Skeletal muscle satellite cell (primary cell): ENCODE measurements around the gene TMEM163.
"Not testable (repeated sequence)": the region's sequence is repeated elsewhere in the genome, so short reads cannot be mapped to it uniquely, and the experiment has no call there.

Source experiments
- H3K27me3 ChIP-seq: 2 replicates; pipeline ENCODE4 v1.7.0; 2013; ENCODE audit warnings: low read length; ENCODE audit not compliant: control insufficient read depth, insufficient read depth
- H3K36me3 ChIP-seq: 2 replicates; pipeline ENCODE4 v1.7.0; 2013; ENCODE audit warnings: mild to moderate bottlenecking, control low read depth, low read length; ENCODE audit not compliant: insufficient read depth
- H3K4me1 ChIP-seq: 2 replicates; pipeline ENCODE4 v1.7.0; 2013; ENCODE audit warnings: low read length; ENCODE audit not compliant: control insufficient read depth, insufficient read depth
- H3K4me2 ChIP-seq: 2 replicates; pipeline ENCODE4 v1.7.0; 2013; ENCODE audit warnings: mild to moderate bottlenecking, low read length
- H3K4me3 ChIP-seq: 2 replicates; pipeline ENCODE4 v1.7.0; 2013; ENCODE audit warnings: low read length
- H3K9ac ChIP-seq: 2 replicates; pipeline ENCODE4 v1.7.0; 2013; ENCODE audit warnings: mild to moderate bottlenecking, low read depth, low read length, moderate library complexity
- H3K9me3 ChIP-seq: replicated peaks from 2 replicates; pipeline ENCODE4 v1.7.0; 2013; ENCODE audit warnings: mild to moderate bottlenecking, control low read depth, low read length

TMEM163 gene

GRCh38 chr2:134491022-134491421 lies 227.8 kb downstream of the TMEM163 start:
- no peaks in the 10 kb centered on the region for H3K9me3 ChIP-seq
- no peak overlapping the region for H3K4me2 ChIP-seq
- H3K36me3 ChIP-seq = no peaks in the 10 kb centered on the region
- H3K4me1 ChIP-seq = no peaks in the 10 kb centered on the region
- H3K27me3 ChIP-seq = peaks cover 23% of the 10 kb centered on the region
- H3K9ac ChIP-seq = no peak overlapping the region
- H3K4me3 ChIP-seq = no peak overlapping the region

DNA sequence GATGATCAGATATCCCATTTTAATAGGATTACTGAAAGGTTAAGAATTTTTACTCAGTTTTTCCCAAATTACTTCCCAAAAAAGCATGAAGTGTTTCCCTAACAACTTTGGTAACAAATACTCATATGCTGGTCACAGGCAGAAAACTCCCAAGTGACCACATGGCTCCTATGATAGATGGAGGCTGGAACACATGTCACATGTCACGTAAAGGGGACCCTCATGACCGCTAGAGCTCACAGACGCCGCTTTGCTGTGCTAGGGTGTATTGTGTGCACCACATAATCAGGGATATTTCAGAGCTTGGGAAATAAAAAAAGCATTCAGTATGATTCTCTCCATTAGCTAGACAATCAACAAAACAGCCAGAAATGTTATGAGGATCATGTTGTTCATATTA lies 228.2 kb downstream of the TMEM163 start:
- Histone ChIP-seq H3K4me3 (no peak overlapping the region), H3K9ac (no peak overlapping the region), H3K4me2 (no peak overlapping the region), H3K36me3 (no peaks in the 10 kb centered on the region), H3K27me3 (peaks cover 24% of the 10 kb centered on the region), H3K4me1 (no peaks in the 10 kb centered on the region), H3K9me3 (no peaks in the 10 kb centered on the region)

- Histone ChIP-seq H3K27me3 (peaks cover 24% of the 10 kb centered on the region), H3K9ac (no peak overlapping the region), H3K36me3 (no peaks in the 10 kb centered on the region), H3K4me2 (no peak overlapping the region), H3K4me1 (no peaks in the 10 kb centered on the region), H3K9me3 (no peaks in the 10 kb centered on the region), H3K4me3 (no peak overlapping the region)
These were observed 228.9 kb downstream of the TMEM163 start for GRCh38 chr2:134489732-134490384.

- Histone ChIP-seq H3K9me3 (no peaks in the 10 kb centered on the region), H3K9ac (no peak overlapping the region), H3K4me1 (no peaks in the 10 kb centered on the region), H3K4me3 (no peak overlapping the region), H3K36me3 (no peaks in the 10 kb centered on the region), H3K4me2 (no peak overlapping the region), H3K27me3 (peaks cover 3% of the 10 kb centered on the region)
These were observed 235.9 kb downstream of the TMEM163 start for GRCh38 chr2:134482766-134483340.

DNA sequence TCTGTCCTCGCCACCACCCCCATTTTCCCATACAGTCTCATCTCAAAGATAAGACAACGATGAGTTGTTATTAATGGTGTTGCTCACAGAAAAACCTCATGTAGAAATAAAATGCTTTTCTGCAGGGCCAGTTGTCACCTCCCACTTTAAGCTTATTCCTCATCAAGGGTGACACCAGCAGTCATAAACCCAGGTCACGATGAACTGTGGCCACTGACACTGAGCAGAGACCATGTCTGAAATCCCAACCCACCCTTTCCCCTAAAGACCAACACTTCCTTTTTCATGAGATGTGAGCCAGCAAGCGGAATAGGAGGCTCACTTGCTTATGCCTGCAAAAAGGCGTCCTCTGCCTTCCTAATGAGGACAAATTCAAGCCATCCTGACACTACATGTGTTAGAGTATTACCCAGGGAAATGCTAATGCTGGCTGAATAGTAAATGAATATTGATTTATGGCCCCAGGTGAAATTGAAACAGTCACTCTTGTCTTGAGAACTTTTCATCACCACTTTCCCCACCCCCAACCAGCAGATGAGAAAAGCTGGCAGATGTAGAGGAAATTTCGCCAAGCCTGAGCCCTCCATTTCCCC lies 236.6 kb downstream of the TMEM163 start:
- Histone ChIP-seq H3K27me3 (peaks cover 3% of the 10 kb centered on the region), H3K4me1 (no peaks in the 10 kb centered on the region), H3K9ac (no peak overlapping the region), H3K4me3 (no peak overlapping the region), H3K36me3 (no peaks in the 10 kb centered on the region), H3K4me2 (no peak overlapping the region), H3K9me3 (no peaks in the 10 kb centered on the region)

GRCh38 chr2:134479696-134480330 lies 239.0 kb downstream of the TMEM163 start:
- Histone ChIP-seq H3K36me3 (no peaks in the 10 kb centered on the region), H3K4me2 (no peak overlapping the region), H3K9ac (no peak overlapping the region), H3K9me3 (no peaks in the 10 kb centered on the region), H3K4me1 (no peaks in the 10 kb centered on the region), H3K4me3 (no peak overlapping the region), H3K27me3 (no peaks in the 10 kb centered on the region)

DNA sequence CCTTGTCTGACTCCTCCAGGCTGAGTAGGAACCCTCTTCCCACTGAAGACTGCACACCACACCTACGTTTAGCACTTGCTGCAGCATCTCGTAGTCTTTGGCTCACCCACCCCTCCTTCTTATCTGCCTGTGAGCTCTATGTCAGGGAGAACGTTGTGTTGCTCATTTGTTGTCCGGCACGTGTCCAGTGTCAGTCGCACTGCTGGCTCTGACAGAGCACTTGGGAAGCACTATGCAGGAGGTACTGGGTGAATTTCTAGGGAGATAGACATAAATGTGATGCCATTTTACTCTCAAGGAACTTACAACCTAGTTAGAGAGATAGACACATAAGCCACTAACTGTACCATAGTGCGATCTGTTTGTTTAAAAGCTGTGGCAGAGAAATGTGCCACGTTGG lies 241.8 kb downstream of the TMEM163 start:
- not testable (repeated sequence) for H3K27me3 ChIP-seq, H3K9me3 ChIP-seq, H3K4me1 ChIP-seq, H3K4me3 ChIP-seq, H3K36me3 ChIP-seq, H3K9ac ChIP-seq, H3K4me2 ChIP-seq

DNA sequence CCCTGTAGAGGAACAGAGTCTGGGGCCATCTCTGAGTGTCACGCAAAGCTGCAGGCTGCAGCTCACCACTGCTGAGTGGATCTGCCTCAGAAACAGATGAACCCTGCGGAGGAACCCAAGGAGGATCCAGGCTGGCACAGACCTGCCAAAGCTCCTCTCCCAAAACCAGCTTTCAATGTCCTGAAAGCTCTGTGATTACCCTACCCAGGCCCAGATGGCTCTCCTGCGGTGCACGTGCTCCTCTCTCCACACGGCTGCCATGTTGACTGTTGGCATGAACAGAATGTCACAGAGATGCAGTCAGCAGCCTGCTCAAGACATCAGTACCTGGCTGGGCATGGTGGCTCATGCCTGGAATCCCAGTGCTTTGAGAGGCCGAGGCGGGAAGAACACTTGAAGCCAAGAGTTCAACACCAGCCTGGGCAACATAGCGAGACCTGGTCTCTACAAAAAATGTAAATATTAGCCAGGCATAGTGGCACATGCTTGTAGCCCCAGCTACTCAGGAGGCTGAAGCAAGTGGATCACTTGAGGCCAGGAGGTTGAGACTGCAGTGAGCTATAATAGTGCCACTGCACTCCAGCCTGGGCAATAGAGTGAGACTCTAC lies 248.1 kb downstream of the TMEM163 start:
- H3K4me1 ChIP-seq = no peaks in the 10 kb centered on the region
- H3K9ac ChIP-seq = no peak overlapping the region
- no peak overlapping the region for H3K4me3 ChIP-seq
- H3K36me3 ChIP-seq = no peaks in the 10 kb centered on the region
- H3K4me2 ChIP-seq = no peak overlapping the region
- peaks cover 13% of the 10 kb centered on the region for H3K27me3 ChIP-seq
- no peaks in the 10 kb centered on the region for H3K9me3 ChIP-seq

DNA sequence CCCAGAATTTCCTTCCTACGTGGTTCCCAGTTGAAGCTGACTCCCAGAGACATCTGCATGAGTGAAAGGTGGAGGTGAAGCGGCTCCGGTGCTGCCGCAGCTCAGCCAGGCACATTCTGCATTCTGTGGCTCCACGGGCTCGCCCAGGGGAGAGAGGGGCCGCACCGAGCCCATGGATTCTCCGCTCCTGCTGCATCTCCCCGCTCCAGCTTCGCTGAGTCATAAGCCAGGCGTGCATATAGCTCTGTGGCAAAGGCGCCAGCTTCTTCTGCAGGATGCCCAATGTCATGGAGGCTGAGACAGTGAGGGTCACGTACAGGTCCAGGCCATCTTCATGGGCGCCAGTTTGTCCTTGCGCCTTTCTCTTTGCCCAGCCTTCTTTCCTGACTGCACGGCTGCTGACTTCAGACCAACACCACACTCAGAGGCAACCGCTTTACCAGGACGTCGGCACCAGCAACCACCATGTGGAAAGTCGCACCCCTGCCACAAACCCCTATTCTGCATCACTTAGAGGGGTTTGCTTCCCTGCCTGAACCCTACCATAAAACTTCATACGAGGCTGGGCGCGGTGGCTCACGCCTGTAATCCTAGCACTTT lies 249.2 kb downstream of the TMEM163 start:
- Histone ChIP-seq H3K9me3 (no peaks in the 10 kb centered on the region), H3K4me3 (no peak overlapping the region), H3K4me1 (no peaks in the 10 kb centered on the region), H3K27me3 (peaks cover 15% of the 10 kb centered on the region), H3K9ac (no peak overlapping the region), H3K4me2 (no peak overlapping the region), H3K36me3 (no peaks in the 10 kb centered on the region)

- no peaks in the 10 kb centered on the region for H3K36me3 ChIP-seq
- H3K4me2 ChIP-seq = no peak overlapping the region
- H3K27me3 ChIP-seq = peaks cover 15% of the 10 kb centered on the region
- H3K9ac ChIP-seq = no peak overlapping the region
- no peaks in the 10 kb centered on the region for H3K4me1 ChIP-seq
- no peak overlapping the region for H3K4me3 ChIP-seq
- no peaks in the 10 kb centered on the region for H3K9me3 ChIP-seq
These were observed 250.0 kb downstream of the TMEM163 start for GRCh38 chr2:134468776-134469175.

DNA sequence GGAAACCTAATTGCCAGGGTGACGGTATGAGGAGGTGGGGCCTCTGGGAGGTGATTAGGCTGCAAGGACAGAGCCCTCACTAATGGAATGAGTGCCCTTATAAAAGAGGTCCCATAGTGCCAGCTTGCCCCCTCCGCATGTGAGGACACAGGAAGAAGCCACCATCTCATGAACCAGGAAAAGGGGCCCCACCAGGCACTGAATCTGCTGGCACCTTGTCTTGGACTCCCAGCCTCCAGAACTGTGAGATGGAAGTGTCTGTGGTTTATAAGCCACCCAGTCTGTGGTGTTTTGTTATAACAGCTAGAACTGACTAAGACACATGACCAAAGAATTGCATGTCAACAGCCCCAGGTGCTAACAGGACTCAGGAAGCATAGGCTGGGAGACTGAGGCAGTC lies 250.6 kb downstream of the TMEM163 start:
- H3K9me3 ChIP-seq = no peaks in the 10 kb centered on the region
- no peak overlapping the region for H3K4me3 ChIP-seq
- H3K36me3 ChIP-seq = no peaks in the 10 kb centered on the region
- H3K9ac ChIP-seq = no peak overlapping the region
- no peak overlapping the region for H3K4me2 ChIP-seq
- peaks cover 18% of the 10 kb centered on the region for H3K27me3 ChIP-seq
- no peaks in the 10 kb centered on the region for H3K4me1 ChIP-seq
